ENCODE measurements around the gene EIF2S3B.

GRCh38 chr12:10497602-10498001 lies 8.1 kb upstream of the EIF2S3B start:
- TF ChIP-seq POLR2AphosphoS5 (IDR thresholded peaks at IDR 0.05) (no peak), CTCF (IDR thresholded peaks at IDR 0.05) (no peak), POLR2A (IDR thresholded peaks at IDR 0.05) (no peak), EP300 (IDR thresholded peaks at IDR 0.05) (no peak)

Measured in gastroesophageal sphincter (tissue), 3 donors.